Liver (tissue), 3 donors: Measurements from ENCODE around the gene OXCT1.

Source experiments
- CTCF ChIP-seq: fragments of 150-350 bp; IDR thresholded peaks from 2 replicates; pipeline ENCODE4 v1.5.1; 2017; ENCODE audit warnings: improper control_type of control experiment, low read depth, low read length; ENCODE audit not compliant: missing input control
- EGR1 ChIP-seq, 2 donors: IDR thresholded peaks; 2 replicates each; pipeline ENCODE4 v1.6.1; 2016 to 2018; ENCODE audit warnings: antibody characterized with exemption in 2 of 2, low read depth in 2 of 2
- GABPA ChIP-seq, 2 donors: IDR thresholded peaks in 1 of 2; conservative IDR thresholded peaks in 1 of 2; 2 replicates each; pipeline ENCODE4 v1.6.1; 2016; ENCODE audit warnings: antibody characterized with exemption in 2 of 2, mild to moderate bottlenecking in 1 of 2, moderate library complexity in 1 of 2
- JUND ChIP-seq, 2 donors: IDR thresholded peaks; 2 replicates each; pipeline ENCODE4 v1.6.1; 2016; ENCODE audit warnings: antibody characterized with exemption in 2 of 2
- YY1 ChIP-seq: IDR thresholded peaks from 2 replicates; pipeline ENCODE4 v1.6.1; 2016; ENCODE audit warnings: antibody characterized with exemption, mild to moderate bottlenecking
- TF ChIP-seq, protein P1 (sequence below): IDR thresholded peaks from 2 replicates; pipeline ENCODE4 v1.6.1; 2016; ENCODE audit warnings: antibody characterized with exemption
- donor health status: healthy.
- donor health status: healthy.

DNA sequence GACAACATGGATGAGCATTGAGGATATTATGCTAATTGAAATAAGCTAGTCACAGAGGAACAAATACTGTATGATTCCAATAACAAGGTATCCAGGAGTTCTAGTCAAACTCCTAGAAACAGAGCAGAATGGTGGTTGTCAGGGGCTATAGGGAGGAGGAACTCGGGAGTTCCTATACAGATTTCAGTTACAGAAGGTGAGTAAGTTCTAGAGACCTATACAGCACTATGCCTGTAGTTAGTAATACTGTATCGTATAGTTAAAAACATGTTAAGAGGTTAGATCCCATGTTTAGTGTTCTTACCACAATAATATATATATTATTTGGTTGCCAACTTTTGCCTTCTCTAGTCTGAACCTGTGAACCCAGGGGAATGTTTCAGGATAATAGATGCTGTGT lies 7.9 kb upstream of the OXCT1 start:
- no peak for TF ChIP-seq YY1
- no peak for TF ChIP-seq CTCF
- TF ChIP-seq JUND (IDR thresholded peaks at IDR 0.05), result no peak
- TF ChIP-seq, protein P1, sequence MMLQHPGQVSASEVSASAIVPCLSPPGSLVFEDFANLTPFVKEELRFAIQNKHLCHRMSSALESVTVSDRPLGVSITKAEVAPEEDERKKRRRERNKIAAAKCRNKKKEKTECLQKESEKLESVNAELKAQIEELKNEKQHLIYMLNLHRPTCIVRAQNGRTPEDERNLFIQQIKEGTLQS, result no peak
- TF ChIP-seq EGR1 (IDR thresholded peaks at IDR 0.05; ENCODE audit: low read depth in 2 of 2), result no peak
- TF ChIP-seq GABPA (IDR thresholded peaks at IDR 0.05 in 1 of 2, conservative IDR thresholded peaks at IDR 0.05 in 1 of 2), result no peak
